Right atrium auricular region (tissue), 2 donors: Measurements from ENCODE around the gene RECQL5. TPM values are rescaled to one million over a fixed set of nuclear protein-coding genes. Genes with fewer than 3 reads are reported as not detected.

Experiments used
- DNase-seq: peaks from one replicate; pipeline ENCODE4 v3.0.0-alpha.2; 2019; ENCODE audit warnings: low spot score
- H3K27ac ChIP-seq, 2 donors: fragments of 200-600 bp; sonication (generic); 1 replicate in 1 of 2; 2 replicates in 1 of 2; pipeline ENCODE4 v1.5.1; 2016 to 2019
- H3K27me3 ChIP-seq, 2 donors: fragments of 200-600 bp; sonication (generic); one replicate each; pipeline versions ENCODE4 v1.5.1 to v1.6.0; 2017 to 2019
- H3K36me3 ChIP-seq: fragments of 200-600 bp; sonication (generic); one replicate; pipeline ENCODE4 v1.5.1; 2016
- H3K4me1 ChIP-seq, 2 donors: fragments of 200-600 bp; sonication (generic); one replicate each; pipeline versions ENCODE4 v1.5.1 to v1.6.0; 2017 to 2019
- H3K4me3 ChIP-seq, 2 donors: fragments of 200-600 bp; sonication (generic); 1 replicate in 1 of 2; 2 replicates in 1 of 2; pipeline ENCODE4 v1.5.1; 2017 to 2019; ENCODE audit warnings: mild to moderate bottlenecking in 1 of 2, moderate library complexity in 1 of 2
- H3K9me3 ChIP-seq, 2 donors: fragments of 200-600 bp; sonication (generic); one replicate each; pipeline ENCODE4 v1.5.1; 2019
- total RNA-seq, 2 donors: library from RNA; depleted of rRNA; stranded (reverse); fragments of >200 nt; gene quantifications; one replicate each; pipeline ENCODE4 v1.1.0, GENCODE V29; 2016
- TF ChIP-seq, protein P1 (sequence below), 2 donors: fragments of 200-600 bp; sonication (generic); IDR thresholded peaks; one replicate each; pipeline ENCODE4 v1.5.1; 2019; ENCODE audit warnings: antibody characterized with exemption in 2 of 2

Gene RECQL5
- total RNA-seq, 2 donors from 2014 or later: 6.2 to 7.1 TPM

DNA sequence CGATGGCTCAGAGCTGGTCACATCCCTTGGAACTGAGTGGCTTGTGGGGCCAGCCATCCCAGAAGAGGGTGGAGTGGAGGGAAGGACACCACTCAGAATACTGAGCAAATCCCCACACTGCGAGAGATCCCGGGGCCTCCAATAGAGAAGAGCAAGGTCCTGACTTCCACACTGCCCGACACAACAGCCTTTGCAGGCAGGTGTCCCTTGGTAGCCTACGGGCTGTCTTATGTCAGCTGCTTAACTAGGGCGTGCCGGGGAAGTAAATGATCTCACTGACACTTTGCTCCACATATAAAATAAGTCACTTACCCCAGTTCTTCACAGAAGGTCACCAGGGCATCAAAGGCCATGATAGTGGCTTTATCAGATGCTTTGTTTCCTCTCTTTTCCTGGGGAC is 16.1 kb downstream of the RECQL5 start:
- Histone ChIP-seq H3K4me3 (no peak overlapping the region), H3K27me3 (no peaks in the 10 kb centered on the region), H3K4me1 (no peaks in the 10 kb centered on the region), H3K36me3 (peaks cover 13% of the 10 kb centered on the region), H3K27ac (no peak overlapping the region), H3K9me3 (no peaks in the 10 kb centered on the region)
- TF ChIP-seq, protein P1, sequence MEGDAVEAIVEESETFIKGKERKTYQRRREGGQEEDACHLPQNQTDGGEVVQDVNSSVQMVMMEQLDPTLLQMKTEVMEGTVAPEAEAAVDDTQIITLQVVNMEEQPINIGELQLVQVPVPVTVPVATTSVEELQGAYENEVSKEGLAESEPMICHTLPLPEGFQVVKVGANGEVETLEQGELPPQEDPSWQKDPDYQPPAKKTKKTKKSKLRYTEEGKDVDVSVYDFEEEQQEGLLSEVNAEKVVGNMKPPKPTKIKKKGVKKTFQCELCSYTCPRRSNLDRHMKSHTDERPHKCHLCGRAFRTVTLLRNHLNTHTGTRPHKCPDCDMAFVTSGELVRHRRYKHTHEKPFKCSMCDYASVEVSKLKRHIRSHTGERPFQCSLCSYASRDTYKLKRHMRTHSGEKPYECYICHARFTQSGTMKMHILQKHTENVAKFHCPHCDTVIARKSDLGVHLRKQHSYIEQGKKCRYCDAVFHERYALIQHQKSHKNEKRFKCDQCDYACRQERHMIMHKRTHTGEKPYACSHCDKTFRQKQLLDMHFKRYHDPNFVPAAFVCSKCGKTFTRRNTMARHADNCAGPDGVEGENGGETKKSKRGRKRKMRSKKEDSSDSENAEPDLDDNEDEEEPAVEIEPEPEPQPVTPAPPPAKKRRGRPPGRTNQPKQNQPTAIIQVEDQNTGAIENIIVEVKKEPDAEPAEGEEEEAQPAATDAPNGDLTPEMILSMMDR (IDR thresholded peaks at IDR 0.05): no peak
- no peak for DNase-seq

DNA sequence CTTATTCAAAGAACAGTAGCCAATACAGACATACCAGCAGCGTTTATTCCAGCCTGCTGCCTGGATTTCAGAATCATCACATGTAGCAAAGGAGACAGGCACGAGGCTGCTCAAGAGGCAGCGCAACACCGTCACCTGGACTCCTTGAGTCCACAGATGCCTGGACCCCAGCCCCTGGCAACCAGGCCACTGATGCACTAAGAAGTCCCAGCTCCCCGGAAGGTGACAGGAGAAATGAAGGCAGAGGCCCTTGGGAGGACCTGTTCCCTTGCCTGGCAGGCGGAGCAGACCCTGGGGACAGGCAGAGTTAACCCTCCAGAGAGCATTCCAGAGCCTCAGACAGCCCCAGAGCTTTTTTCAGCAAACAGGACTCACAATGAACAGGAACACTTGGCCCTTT is 17.3 kb downstream of the RECQL5 start:
- no peak for DNase-seq
- H3K4me1 ChIP-seq: no peaks in the 10 kb centered on the region
- H3K27ac ChIP-seq: no peak overlapping the region
- H3K4me3 ChIP-seq: no peak overlapping the region
- TF ChIP-seq, protein P1 (IDR thresholded peaks at IDR 0.05): no peak
- H3K36me3 ChIP-seq: peaks cover 11% of the 10 kb centered on the region
- H3K9me3 ChIP-seq: no peaks in the 10 kb centered on the region
- H3K27me3 ChIP-seq: no peaks in the 10 kb centered on the region

DNA sequence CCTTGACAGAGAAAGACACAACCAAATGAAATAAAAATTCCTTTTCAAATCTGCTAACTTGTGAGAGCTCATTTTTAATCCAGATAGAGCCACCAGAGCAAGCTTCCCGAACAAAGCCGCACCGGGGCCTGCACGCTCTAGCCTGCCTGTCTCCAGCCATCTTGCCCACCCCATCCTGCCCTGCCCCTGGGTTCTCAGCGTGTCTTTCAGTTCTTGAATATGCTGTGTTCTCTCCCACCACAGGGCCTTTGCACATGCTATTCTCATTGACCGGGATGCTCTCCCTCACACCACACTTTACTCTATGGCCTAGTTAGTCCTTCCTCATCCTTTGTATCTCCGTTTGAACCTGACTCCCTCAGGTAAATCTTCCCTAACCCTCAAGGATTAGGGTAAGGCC is 19.0 kb downstream of the RECQL5 start:
- no peaks in the 10 kb centered on the region for H3K4me1 ChIP-seq
- H3K4me3 ChIP-seq: no peak overlapping the region
- H3K9me3 ChIP-seq: no peaks in the 10 kb centered on the region
- TF ChIP-seq, protein P1 (IDR thresholded peaks at IDR 0.05): no peak
- peaks cover 11% of the 10 kb centered on the region for H3K36me3 ChIP-seq
- no peak for DNase-seq
- H3K27ac ChIP-seq: no peak overlapping the region
- H3K27me3 ChIP-seq: no peaks in the 10 kb centered on the region

DNA sequence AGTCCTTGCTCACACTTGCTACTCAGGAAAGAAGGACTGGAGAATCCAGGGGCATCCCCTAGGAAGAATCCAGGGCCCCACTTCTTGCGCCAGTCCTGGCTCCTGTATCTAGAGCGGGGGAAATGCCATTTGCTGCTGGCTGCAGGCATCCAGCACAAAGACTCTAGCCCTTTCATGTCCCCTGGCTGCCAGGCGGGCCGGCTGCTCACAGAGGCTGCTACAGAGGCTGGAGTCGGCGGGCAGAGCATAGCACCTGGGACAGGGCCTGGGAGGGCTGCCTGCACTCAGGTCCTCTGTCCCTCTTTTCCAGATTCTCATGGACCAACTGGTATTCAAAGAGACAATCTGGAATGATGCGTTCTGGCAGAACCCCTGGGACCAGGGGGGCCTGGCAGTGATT is 19.9 kb downstream of the RECQL5 start:
- H3K4me3 ChIP-seq: no peak overlapping the region
- H3K9me3 ChIP-seq: no peaks in the 10 kb centered on the region
- H3K27me3 ChIP-seq: no peaks in the 10 kb centered on the region
- no peak for DNase-seq
- H3K4me1 ChIP-seq: peaks cover 0 to 3% of the 10 kb centered on the region in 2 donors
- H3K27ac ChIP-seq: no peak overlapping the region
- peaks cover 11% of the 10 kb centered on the region for H3K36me3 ChIP-seq
- TF ChIP-seq, protein P1 (IDR thresholded peaks at IDR 0.05): no peak

DNA sequence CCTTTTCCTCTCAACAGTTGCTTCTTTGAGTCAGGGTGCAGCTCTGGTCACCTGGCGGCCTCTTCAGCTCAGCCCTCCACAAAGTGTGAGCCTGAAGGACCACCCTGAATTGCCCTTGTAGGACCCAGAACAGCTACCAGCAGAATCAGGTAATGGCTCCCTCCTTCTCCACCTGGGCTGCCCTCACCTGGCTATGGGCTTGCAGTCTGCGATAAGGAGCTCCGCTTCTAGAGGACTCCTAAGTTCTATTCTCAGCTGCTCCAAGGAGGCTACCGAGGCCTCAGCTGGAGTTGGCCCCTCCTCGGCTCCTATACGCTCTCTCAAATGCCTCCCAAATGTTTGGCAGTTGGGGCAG is 20.3 kb downstream of the RECQL5 start:
- H3K9me3 ChIP-seq: no peaks in the 10 kb centered on the region
- peaks cover 11% of the 10 kb centered on the region for H3K36me3 ChIP-seq
- no peak overlapping the region for H3K27ac ChIP-seq
- H3K27me3 ChIP-seq: no peaks in the 10 kb centered on the region
- H3K4me3 ChIP-seq: no peak overlapping the region
- TF ChIP-seq, protein P1 (IDR thresholded peaks at IDR 0.05): no peak
- DNase-seq: no peak
- peaks cover 0 to 7% of the 10 kb centered on the region in 2 donors for H3K4me1 ChIP-seq

DNA sequence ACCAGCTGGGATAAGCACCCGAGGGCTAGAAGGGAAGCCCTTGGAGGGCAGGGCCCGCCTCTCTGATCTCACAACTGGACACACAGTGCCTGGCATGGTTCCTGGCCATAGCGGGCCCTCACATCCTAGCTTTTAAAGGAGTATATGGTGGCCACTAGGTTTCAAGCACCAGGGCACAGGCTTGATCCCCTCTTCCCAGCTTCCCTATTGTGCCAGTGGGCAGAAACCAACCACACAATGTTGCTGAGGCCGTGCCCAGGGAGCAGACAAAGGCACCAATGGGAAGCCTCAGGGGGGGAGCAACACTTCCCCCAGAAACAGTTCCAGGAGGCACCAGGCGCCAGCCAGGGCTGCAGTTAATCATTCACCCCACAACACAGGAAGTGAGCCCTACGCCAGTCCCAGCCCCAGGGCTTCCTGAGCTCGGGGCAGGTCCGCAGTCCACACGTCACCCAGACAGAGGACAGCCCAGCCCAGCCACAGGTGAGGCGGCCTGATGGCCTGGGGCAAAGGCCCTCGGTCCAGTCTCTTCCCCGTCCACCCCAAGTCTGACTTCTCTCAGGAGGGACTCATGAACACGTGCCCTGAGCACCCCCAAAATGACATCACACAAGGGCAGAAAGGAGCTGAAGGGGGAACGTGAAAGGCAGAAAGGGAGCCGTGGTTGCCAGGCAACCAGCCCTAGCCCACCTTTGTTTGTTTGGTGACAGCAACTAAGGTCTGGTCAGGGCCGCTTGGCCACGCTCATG is 20.9 kb downstream of the RECQL5 start:
- peaks cover 11% of the 10 kb centered on the region for H3K36me3 ChIP-seq
- no peak overlapping the region for H3K27ac ChIP-seq
- TF ChIP-seq, protein P1 (IDR thresholded peaks at IDR 0.05): no peak
- no peak overlapping the region for H3K4me3 ChIP-seq
- no peak for DNase-seq
- H3K4me1 ChIP-seq: peaks cover 0 to 13% of the 10 kb centered on the region in 2 donors
- H3K9me3 ChIP-seq: no peaks in the 10 kb centered on the region
- H3K27me3 ChIP-seq: no peaks in the 10 kb centered on the region
